SK-N-SH treated with all-trans-retinoic acid at 6 μM for 48 hours (cell line): ENCODE data around the gene NSL1.

Experiments used
- ARNTL ChIP-seq: fragments of 450-650 bp; formaldehyde crosslinking; IDR thresholded peaks from 2 replicates; pipeline ENCODE4 v1.5.0; 2020; ENCODE audit warnings: low read depth, mild to moderate bottlenecking, moderate library complexity, borderline replicate concordance
- ESRRG ChIP-seq: fragments of 250-450 bp; sonication (Bioruptor Pico); IDR thresholded peaks from 2 replicates; pipeline ENCODE4 v1.6.1; 2021; ENCODE audit warnings: mild to moderate bottlenecking
- RARB ChIP-seq: fragments of 250-450 bp; sonication (Bioruptor Pico); IDR thresholded peaks from 2 replicates; pipeline ENCODE4 v1.8.0; 2021; ENCODE audit warnings: mild to moderate bottlenecking, moderate library complexity
- ZFP30 ChIP-seq: fragments of 450-650 bp; formaldehyde crosslinking; IDR thresholded peaks from 2 replicates; pipeline ENCODE4 v1.5.0; 2022; ENCODE audit warnings: mild to moderate bottlenecking, moderate library complexity
- TF ChIP-seq, protein P1 (sequence below): fragments of 250-450 bp; sonication (Bioruptor Pico); IDR thresholded peaks from 2 replicates; pipeline ENCODE4 v1.8.0; 2020; ENCODE audit warnings: mild to moderate bottlenecking, moderate library complexity, borderline replicate concordance
- TF ChIP-seq, protein P2 (sequence below): fragments of 250-450 bp; sonication (Bioruptor Pico); IDR thresholded peaks from 2 replicates; pipeline ENCODE4 v1.5.1; 2020; ENCODE audit warnings: low read depth, mild to moderate bottlenecking, moderate library complexity
- TF ChIP-seq, protein P3 (sequence below): fragments of 250-450 bp; sonication (Bioruptor Pico); IDR thresholded peaks from 2 replicates; pipeline ENCODE4 v1.8.0; 2021; ENCODE audit warnings: low read depth, mild to moderate bottlenecking, moderate library complexity, borderline replicate concordance
- TF ChIP-seq, protein P4 (sequence below): fragments of 250-450 bp; sonication (Bioruptor Pico); IDR thresholded peaks from 2 replicates; pipeline ENCODE4 v1.5.1; 2021; ENCODE audit warnings: mild to moderate bottlenecking, moderate library complexity
- TF ChIP-seq, protein P5 (sequence below): fragments of 250-450 bp; sonication (Bioruptor Pico); IDR thresholded peaks from 2 replicates; pipeline ENCODE4 v1.5.0; 2020; ENCODE audit warnings: mild to moderate bottlenecking, moderate library complexity

DNA sequence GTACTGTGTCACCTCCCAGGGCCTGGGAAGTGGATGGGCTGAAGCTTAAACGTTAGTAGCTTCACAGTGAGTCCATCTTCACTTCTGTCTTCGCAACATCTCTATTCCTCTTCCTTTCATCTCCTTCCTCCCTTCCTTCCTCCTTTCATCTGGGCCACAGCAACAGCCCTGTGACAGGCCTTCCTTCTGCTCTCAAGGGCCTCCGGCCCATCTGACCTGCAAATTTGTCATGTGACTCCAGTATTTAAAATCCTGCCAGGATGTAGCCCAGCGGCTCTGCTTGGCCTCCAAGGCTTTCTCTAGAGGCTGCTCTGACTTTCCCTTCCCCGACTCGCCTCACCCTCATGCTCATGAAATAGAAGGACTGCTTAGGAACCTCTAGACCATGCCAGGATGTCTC is 81.0 kb downstream of the NSL1 start:
- TF ChIP-seq, protein P1, sequence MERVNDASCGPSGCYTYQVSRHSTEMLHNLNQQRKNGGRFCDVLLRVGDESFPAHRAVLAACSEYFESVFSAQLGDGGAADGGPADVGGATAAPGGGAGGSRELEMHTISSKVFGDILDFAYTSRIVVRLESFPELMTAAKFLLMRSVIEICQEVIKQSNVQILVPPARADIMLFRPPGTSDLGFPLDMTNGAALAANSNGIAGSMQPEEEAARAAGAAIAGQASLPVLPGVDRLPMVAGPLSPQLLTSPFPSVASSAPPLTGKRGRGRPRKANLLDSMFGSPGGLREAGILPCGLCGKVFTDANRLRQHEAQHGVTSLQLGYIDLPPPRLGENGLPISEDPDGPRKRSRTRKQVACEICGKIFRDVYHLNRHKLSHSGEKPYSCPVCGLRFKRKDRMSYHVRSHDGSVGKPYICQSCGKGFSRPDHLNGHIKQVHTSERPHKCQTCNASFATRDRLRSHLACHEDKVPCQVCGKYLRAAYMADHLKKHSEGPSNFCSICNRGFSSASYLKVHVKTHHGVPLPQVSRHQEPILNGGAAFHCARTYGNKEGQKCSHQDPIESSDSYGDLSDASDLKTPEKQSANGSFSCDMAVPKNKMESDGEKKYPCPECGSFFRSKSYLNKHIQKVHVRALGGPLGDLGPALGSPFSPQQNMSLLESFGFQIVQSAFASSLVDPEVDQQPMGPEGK (CRISPR knock-in tag): no peak
- TF ChIP-seq ARNTL (CRISPR knock-in tag) (no peak), ZFP30 (CRISPR knock-in tag) (no peak), RARB (CRISPR knock-in tag) (no peak), ESRRG (CRISPR knock-in tag) (no peak)
- TF ChIP-seq, protein P2, sequence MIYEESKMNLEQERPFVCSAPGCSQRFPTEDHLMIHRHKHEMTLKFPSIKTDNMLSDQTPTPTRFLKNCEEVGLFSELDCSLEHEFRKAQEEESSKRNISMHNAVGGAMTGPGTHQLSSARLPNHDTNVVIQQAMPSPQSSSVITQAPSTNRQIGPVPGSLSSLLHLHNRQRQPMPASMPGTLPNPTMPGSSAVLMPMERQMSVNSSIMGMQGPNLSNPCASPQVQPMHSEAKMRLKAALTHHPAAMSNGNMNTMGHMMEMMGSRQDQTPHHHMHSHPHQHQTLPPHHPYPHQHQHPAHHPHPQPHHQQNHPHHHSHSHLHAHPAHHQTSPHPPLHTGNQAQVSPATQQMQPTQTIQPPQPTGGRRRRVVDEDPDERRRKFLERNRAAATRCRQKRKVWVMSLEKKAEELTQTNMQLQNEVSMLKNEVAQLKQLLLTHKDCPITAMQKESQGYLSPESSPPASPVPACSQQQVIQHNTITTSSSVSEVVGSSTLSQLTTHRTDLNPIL: no peak
- TF ChIP-seq, protein P3, sequence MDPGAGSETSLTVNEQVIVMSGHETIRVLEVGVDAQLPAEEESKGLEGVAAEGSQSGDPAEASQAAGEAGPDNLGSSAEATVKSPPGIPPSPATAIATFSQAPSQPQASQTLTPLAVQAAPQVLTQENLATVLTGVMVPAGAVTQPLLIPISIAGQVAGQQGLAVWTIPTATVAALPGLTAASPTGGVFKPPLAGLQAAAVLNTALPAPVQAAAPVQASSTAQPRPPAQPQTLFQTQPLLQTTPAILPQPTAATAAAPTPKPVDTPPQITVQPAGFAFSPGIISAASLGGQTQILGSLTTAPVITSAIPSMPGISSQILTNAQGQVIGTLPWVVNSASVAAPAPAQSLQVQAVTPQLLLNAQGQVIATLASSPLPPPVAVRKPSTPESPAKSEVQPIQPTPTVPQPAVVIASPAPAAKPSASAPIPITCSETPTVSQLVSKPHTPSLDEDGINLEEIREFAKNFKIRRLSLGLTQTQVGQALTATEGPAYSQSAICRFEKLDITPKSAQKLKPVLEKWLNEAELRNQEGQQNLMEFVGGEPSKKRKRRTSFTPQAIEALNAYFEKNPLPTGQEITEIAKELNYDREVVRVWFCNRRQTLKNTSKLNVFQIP (CRISPR knock-in tag): no peak
- TF ChIP-seq, protein P4, sequence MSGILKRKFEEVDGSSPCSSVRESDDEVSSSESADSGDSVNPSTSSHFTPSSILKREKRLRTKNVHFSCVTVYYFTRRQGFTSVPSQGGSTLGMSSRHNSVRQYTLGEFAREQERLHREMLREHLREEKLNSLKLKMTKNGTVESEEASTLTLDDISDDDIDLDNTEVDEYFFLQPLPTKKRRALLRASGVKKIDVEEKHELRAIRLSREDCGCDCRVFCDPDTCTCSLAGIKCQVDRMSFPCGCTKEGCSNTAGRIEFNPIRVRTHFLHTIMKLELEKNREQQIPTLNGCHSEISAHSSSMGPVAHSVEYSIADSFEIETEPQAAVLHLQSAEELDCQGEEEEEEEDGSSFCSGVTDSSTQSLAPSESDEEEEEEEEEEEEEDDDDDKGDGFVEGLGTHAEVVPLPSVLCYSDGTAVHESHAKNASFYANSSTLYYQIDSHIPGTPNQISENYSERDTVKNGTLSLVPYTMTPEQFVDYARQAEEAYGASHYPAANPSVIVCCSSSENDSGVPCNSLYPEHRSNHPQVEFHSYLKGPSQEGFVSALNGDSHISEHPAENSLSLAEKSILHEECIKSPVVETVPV (CRISPR knock-in tag): no peak
- TF ChIP-seq, protein P5, sequence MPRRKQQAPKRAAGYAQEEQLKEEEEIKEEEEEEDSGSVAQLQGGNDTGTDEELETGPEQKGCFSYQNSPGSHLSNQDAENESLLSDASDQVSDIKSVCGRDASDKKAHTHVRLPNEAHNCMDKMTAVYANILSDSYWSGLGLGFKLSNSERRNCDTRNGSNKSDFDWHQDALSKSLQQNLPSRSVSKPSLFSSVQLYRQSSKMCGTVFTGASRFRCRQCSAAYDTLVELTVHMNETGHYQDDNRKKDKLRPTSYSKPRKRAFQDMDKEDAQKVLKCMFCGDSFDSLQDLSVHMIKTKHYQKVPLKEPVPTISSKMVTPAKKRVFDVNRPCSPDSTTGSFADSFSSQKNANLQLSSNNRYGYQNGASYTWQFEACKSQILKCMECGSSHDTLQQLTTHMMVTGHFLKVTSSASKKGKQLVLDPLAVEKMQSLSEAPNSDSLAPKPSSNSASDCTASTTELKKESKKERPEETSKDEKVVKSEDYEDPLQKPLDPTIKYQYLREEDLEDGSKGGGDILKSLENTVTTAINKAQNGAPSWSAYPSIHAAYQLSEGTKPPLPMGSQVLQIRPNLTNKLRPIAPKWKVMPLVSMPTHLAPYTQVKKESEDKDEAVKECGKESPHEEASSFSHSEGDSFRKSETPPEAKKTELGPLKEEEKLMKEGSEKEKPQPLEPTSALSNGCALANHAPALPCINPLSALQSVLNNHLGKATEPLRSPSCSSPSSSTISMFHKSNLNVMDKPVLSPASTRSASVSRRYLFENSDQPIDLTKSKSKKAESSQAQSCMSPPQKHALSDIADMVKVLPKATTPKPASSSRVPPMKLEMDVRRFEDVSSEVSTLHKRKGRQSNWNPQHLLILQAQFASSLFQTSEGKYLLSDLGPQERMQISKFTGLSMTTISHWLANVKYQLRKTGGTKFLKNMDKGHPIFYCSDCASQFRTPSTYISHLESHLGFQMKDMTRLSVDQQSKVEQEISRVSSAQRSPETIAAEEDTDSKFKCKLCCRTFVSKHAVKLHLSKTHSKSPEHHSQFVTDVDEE (CRISPR knock-in tag): no peak
